HUES48 (cell line): Measurements from ENCODE around the gene PNMA8A.

Experiments
- H3K27ac ChIP-seq: one replicate; pipeline ENCODE4 v1.7.0; 2013; ENCODE audit warnings: low read depth, low read length, inconsistent platforms
- H3K27me3 ChIP-seq: 2 replicates; pipeline ENCODE4 v1.6.1; 2013; ENCODE audit warnings: mild to moderate bottlenecking, low read length; ENCODE audit not compliant: control insufficient read depth, insufficient read depth
- H3K36me3 ChIP-seq: 2 replicates; pipeline ENCODE4 v1.6.1; 2013; ENCODE audit warnings: low read length; ENCODE audit not compliant: control insufficient read depth, insufficient read depth
- H3K4me1 ChIP-seq: 2 replicates; pipeline ENCODE4 v1.6.1; 2013; ENCODE audit warnings: mild to moderate bottlenecking, low read length; ENCODE audit not compliant: control insufficient read depth, insufficient read depth
- H3K4me3 ChIP-seq: 2 replicates; pipeline ENCODE4 v1.5.1; 2013; ENCODE audit warnings: mild to moderate bottlenecking, low read depth, low read length
- H3K9ac ChIP-seq: 2 replicates; pipeline ENCODE4 v1.6.1; 2013; ENCODE audit warnings: mild to moderate bottlenecking, low read depth, low read length, moderate library complexity
- H3K9me3 ChIP-seq: 2 replicates; pipeline ENCODE4 v1.6.1; 2013; ENCODE audit warnings: low read length; ENCODE audit not compliant: control insufficient read depth, insufficient read depth

The PNMA8A gene

DNA sequence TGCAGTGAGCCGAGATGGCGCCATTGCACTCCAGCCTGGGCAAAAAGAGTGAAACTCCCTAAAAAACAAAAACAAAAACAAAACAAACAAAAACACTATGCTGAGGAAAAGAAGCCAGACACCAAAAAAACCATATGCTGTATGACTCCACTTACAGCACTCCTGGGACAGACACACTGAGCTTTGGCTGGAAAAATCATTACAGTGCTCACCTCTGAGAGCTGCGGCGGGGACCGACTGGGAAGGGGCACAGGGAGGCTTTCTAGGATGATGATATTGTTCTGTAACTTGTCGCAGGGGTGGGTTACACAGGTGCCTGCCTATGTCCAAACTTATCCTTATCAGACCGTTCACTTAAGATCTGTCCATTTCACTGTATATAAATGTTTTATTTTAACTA lies 7.8 kb downstream of the PNMA8A start:
- no peak overlapping the region for H3K4me3 ChIP-seq
- no peak overlapping the region for H3K9ac ChIP-seq
- no peaks in the 10 kb centered on the region for H3K9me3 ChIP-seq
- peaks cover 23% of the 10 kb centered on the region for H3K36me3 ChIP-seq
- no peak overlapping the region for H3K27ac ChIP-seq
- H3K4me1 ChIP-seq, result no peaks in the 10 kb centered on the region
- no peaks in the 10 kb centered on the region for H3K27me3 ChIP-seq

DNA sequence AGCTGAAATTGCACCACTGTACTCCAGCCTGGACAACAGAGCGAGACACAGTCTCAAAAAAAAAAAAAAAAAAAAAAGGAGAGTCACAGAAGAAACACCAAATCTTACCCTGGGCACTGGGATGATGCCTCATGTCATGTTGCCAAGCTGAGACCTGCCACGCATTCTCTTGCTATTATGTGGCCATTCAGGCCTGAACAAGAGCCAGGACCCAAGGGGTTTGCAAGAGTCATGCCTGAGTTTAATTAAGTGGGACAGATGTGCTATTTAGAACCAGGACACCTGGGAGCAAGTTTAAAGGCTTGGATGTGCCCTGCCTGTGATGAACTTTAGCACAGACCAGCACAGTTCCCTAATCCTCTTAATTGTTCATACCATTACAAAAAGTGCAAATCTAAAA lies 9.8 kb downstream of the PNMA8A start:
- H3K9me3 ChIP-seq, result no peaks in the 10 kb centered on the region
- no peak overlapping the region for H3K4me3 ChIP-seq
- no peak overlapping the region for H3K27ac ChIP-seq
- H3K9ac ChIP-seq, result no peak overlapping the region
- H3K36me3 ChIP-seq, result peaks cover 5% of the 10 kb centered on the region; the same call in 1 of the 2 replicates
- no peaks in the 10 kb centered on the region for H3K4me1 ChIP-seq
- no peaks in the 10 kb centered on the region for H3K27me3 ChIP-seq

- no peak overlapping the region for H3K27ac ChIP-seq
- H3K4me1 ChIP-seq, result no peaks in the 10 kb centered on the region
- H3K27me3 ChIP-seq, result no peaks in the 10 kb centered on the region
- H3K36me3 ChIP-seq, result no peaks in the 10 kb centered on the region
- no peak overlapping the region for H3K9ac ChIP-seq
- H3K4me3 ChIP-seq, result no peak overlapping the region
- H3K9me3 ChIP-seq, result no peaks in the 10 kb centered on the region
Measured at GRCh38 chr19:46460981-46461380, 10.4 kb downstream of the PNMA8A start.

DNA sequence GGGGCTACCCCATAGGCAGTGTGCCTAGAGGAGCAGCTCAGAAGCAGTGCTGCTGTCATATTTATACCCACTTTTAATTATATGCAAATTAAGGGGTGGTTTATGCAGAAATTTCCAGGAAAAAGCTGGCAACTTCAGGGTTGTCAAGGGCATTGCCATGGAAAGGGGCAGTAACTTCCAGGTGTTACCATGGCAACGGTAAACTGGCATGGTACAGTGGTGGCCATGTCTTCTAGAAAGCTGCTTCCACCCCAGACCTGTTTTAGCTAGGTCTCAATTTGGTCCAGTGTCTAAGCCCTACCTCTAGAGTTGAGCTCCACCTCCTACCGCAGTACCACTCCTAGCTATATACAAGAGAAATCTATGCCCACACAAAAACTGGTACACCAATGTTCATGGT lies 11.3 kb downstream of the PNMA8A start:
- Histone ChIP-seq H3K27ac (no peak overlapping the region), H3K4me3 (no peak overlapping the region), H3K27me3 (no peaks in the 10 kb centered on the region), H3K9ac (no peak overlapping the region), H3K36me3 (no peaks in the 10 kb centered on the region), H3K9me3 (no peaks in the 10 kb centered on the region), H3K4me1 (no peaks in the 10 kb centered on the region)

DNA sequence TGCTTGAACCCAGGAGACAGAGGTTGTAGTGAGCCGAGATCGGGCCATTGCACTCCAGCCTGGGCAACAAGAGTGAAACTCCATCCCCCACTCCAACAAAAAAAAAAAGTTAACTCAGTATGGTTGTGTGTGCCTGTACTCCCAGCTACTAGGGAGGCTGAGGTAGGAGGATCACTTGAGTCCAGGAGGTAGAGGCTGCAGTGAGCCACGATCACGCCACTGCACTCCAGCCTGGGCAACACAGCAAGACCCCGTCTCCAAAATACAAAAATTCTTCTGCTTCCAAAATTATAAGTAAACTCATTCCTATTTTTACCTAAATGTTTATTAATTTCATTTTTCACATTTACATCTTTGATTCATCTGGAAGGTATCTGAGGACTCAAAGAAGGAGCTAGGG lies 14.4 kb downstream of the PNMA8A start:
- H3K36me3 ChIP-seq, result no peaks in the 10 kb centered on the region
- H3K27me3 ChIP-seq, result no peaks in the 10 kb centered on the region
- no peak overlapping the region for H3K27ac ChIP-seq
- H3K4me1 ChIP-seq, result no peaks in the 10 kb centered on the region
- no peaks in the 10 kb centered on the region for H3K9me3 ChIP-seq
- no peak overlapping the region for H3K4me3 ChIP-seq
- no peak overlapping the region for H3K9ac ChIP-seq

GRCh38 chr19:46454244-46454643 lies 17.1 kb downstream of the PNMA8A start:
- no peaks in the 10 kb centered on the region for H3K4me1 ChIP-seq
- no peaks in the 10 kb centered on the region; the same call in 1 of the 2 replicates for H3K9me3 ChIP-seq
- H3K27ac ChIP-seq, result no peak overlapping the region

DNA sequence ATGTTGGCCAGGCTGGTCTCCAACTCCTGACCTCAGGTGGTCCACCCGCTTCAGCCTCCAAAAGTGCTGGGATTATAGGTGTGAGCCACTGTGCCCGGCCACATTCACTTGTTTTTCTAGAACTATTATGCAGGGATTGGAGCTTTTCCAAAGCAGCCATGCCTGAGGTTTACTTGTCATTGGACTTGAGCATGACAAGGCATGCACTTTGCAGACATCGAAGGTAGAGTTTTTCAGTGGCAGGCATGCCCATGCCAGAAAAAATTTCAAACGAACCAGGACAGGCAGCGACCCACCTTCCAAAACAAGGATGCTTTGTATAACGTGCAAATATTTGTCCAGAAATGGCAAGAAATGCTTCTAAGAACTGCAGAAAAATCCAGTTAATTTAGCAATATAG lies 17.7 kb downstream of the PNMA8A start:
- Histone ChIP-seq H3K4me1 (no peaks in the 10 kb centered on the region), H3K9me3 (no peaks in the 10 kb centered on the region; the same call in 1 of the 2 replicates), H3K27me3 (no peaks in the 10 kb centered on the region), H3K27ac (no peak overlapping the region), H3K9ac (no peak overlapping the region), H3K4me3 (no peak overlapping the region), H3K36me3 (no peaks in the 10 kb centered on the region)

More at GRCh38 chr19:46454244-46454643, 17.1 kb downstream of the PNMA8A start:
- Histone ChIP-seq H3K36me3 (no peaks in the 10 kb centered on the region), H3K9ac (no peak overlapping the region), H3K4me3 (no peak overlapping the region), H3K27me3 (no peaks in the 10 kb centered on the region)

- Histone ChIP-seq H3K27ac (no peak overlapping the region), H3K36me3 (no peaks in the 10 kb centered on the region), H3K9me3 (no peaks in the 10 kb centered on the region; the same call in 1 of the 2 replicates), H3K27me3 (no peaks in the 10 kb centered on the region), H3K4me3 (no peak overlapping the region), H3K4me1 (no peaks in the 10 kb centered on the region), H3K9ac (no peak overlapping the region)
Measured at GRCh38 chr19:46452186-46452585, 19.2 kb downstream of the PNMA8A start.

DNA sequence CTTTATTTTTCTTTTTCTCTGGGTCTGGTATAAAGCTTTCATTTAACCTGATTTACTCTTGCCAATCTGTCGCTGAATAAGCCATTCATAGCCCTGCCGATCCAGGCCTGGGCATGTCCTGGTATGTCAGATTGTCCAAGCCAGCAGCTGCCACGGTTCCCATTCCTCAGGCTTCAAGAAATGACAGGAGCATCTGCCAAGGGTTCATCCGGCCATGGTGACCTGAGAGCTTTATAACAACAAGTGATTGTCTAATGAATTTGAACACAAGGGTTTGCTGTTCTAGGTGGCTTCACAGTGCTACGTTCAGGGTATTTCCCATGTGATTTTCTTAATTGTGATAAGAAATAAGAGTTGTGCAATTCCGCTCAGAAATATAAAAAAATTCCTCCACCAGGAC lies 20.0 kb downstream of the PNMA8A start:
- Histone ChIP-seq H3K4me1 (no peaks in the 10 kb centered on the region), H3K9me3 (no peaks in the 10 kb centered on the region; the same call in 1 of the 2 replicates), H3K27ac (no peak overlapping the region), H3K4me3 (no peak overlapping the region), H3K36me3 (no peaks in the 10 kb centered on the region), H3K27me3 (no peaks in the 10 kb centered on the region), H3K9ac (no peak overlapping the region)

GRCh38 chr19:46450737-46451136 lies 20.6 kb downstream of the PNMA8A start:
- Histone ChIP-seq H3K4me3 (no peak overlapping the region), H3K4me1 (no peaks in the 10 kb centered on the region), H3K36me3 (no peaks in the 10 kb centered on the region), H3K27me3 (no peaks in the 10 kb centered on the region), H3K9me3 (no peaks in the 10 kb centered on the region; the same call in 1 of the 2 replicates), H3K9ac (no peak overlapping the region), H3K27ac (no peak overlapping the region)

- Histone ChIP-seq H3K27ac (no peak overlapping the region), H3K27me3 (no peaks in the 10 kb centered on the region), H3K36me3 (no peaks in the 10 kb centered on the region), H3K4me3 (no peak overlapping the region), H3K9ac (no peak overlapping the region), H3K4me1 (no peaks in the 10 kb centered on the region), H3K9me3 (no peaks in the 10 kb centered on the region; the same call in 1 of the 2 replicates)
Measured at GRCh38 chr19:46449228-46449627, 22.1 kb downstream of the PNMA8A start.

GRCh38 chr19:46448601-46449000 lies 22.8 kb downstream of the PNMA8A start:
- Histone ChIP-seq H3K9me3 (no peaks in the 10 kb centered on the region; the same call in 1 of the 2 replicates), H3K27ac (no peak overlapping the region)

More at GRCh38 chr19:46448601-46449000, 22.8 kb downstream of the PNMA8A start:
- no peak overlapping the region for H3K4me3 ChIP-seq
- H3K27me3 ChIP-seq, result no peaks in the 10 kb centered on the region
- no peak overlapping the region for H3K9ac ChIP-seq
- no peaks in the 10 kb centered on the region for H3K36me3 ChIP-seq
- no peaks in the 10 kb centered on the region for H3K4me1 ChIP-seq
